ENCODE measurements around the gene SETSIP.

Gene SETSIP

DNA sequence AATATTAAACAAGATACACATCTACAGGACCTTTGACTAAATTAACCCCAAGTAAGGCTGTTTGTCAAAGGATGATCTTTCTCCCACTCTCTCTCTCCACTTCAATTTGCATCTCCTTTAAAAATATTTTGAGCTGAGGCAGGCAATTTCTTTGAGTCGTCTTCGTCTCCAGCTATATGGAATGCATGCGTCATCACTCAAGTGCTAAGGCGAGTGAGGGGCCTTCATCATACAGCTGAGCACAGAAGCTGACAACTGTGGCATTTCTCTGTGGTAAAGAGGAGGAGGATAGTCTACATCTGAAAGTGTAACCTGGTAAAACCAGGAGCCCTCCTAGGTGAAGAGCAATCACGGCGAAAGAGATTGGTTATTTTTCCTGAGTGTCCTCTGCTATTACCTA lies 37.8 kb downstream of the SETSIP start:
- no peak for TF ChIP-seq MZF1 (tag by site-specific recombination; IDR thresholded peaks at IDR 0.05; ENCODE audit: borderline replicate concordance)
- 0 out of 2 replicates have a peak, but pooled peaks have one; percentile 5 for TF ChIP-seq PRDM1 (tag by site-specific recombination; IDR thresholded peaks at IDR 0.05)
- TF ChIP-seq ZNF707 (tag by site-specific recombination; IDR thresholded peaks at IDR 0.05), result no peak
- ChIA-PET CTCF (no interaction called here), POLR2A (interaction anchor here (0.6 kb wide), 1 partner anchor 43 kb away, joined by 9 read pairs; no protein-coding TSS in a partner anchor)

GRCh38 chr1:92031281-92032110 lies 43.7 kb downstream of the SETSIP start:
- TF ChIP-seq ZNF24 (tag by site-specific recombination; IDR thresholded peaks at IDR 0.05) (no peak), ZNF555 (tag by site-specific recombination; conservative IDR thresholded peaks at IDR 0.05) (no peak), ZBTB17 (tag by site-specific recombination; IDR thresholded peaks at IDR 0.05) (peak; percentile 35; the same call in 1 of the 2 replicates), ZNF175 (tag by site-specific recombination; IDR thresholded peaks at IDR 0.05) (no peak), ZNF341 (tag by site-specific recombination; IDR thresholded peaks at IDR 0.05; ENCODE audit: low read depth) (0 out of 2 replicates have a peak, but pooled peaks have one; percentile 19), ZNF48 (tag by site-specific recombination; IDR thresholded peaks at IDR 0.05) (no peak)
- Histone ChIP-seq H3K36me3 (ENCODE audit: control insufficient read depth in 2 of 2, insufficient read depth in 1 of 2, low read length in 2 of 2) (no peaks in the 10 kb centered on the region; a peak in 1 of 3 replicates), H3K4me3 (ENCODE audit: low read depth, low read length) (no peak overlapping the region), H3K4me1 (ENCODE audit: control insufficient read depth, insufficient read depth, low read length) (peaks cover 10% of the 10 kb centered on the region), H3K27ac (ENCODE audit: extremely low read depth, low read depth, low read length) (peak overlapping the region; percentile 90), H3K9me3 (ENCODE audit: control insufficient read depth, insufficient read depth, low read depth, low read length) (no peaks in the 10 kb centered on the region)
- POLR2A ChIA-PET, result interaction anchor here (0.6 kb wide), 1 partner anchor 320 kb away, joined by 3 read pairs; no protein-coding TSS in a partner anchor
- CTCF ChIA-PET, result interaction anchor here (0.6 to 1.2 kb wide), 6 partner anchors 14 to 1310 kb away, joined by 3 to 4 read pairs (median 3); no protein-coding TSS in a partner anchor

More for the DNA sequence above, 37.8 kb downstream of the SETSIP start:
- no peaks in the 10 kb centered on the region for H3K9me3 ChIP-seq (ENCODE audit: control insufficient read depth, insufficient read depth, low read depth, low read length)
- no peak overlapping the region for H3K27ac ChIP-seq (ENCODE audit: extremely low read depth, low read depth, low read length)
- no peak overlapping the region for H3K4me3 ChIP-seq (ENCODE audit: low read depth, low read length)
- H3K36me3 ChIP-seq (ENCODE audit: control insufficient read depth in 2 of 2, insufficient read depth in 1 of 2, low read length in 2 of 2), result no peaks in the 10 kb centered on the region
- H3K4me1 ChIP-seq (ENCODE audit: control insufficient read depth, insufficient read depth, low read length), result no peaks in the 10 kb centered on the region

DNA sequence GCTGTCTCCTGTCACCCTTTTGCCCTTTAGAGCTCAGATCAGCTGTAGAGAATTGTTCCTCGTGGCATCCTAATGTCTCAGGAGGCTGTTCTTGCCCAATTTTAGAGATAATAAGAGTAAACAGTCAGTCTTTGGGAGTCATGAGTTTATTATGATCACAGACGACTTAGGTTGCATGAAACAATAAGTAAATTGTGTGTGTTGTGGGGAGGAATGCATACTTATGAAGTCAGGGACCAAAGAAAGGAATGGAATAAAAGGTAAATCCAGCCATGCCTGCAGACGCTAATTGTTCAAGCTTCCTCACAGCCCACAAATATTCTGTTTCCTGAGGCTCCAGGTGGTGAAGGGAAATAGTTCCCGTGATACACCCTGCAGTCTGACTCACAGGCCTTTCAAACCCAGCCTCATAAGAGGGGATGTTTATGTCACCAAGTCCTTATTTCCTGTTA lies 44.5 kb downstream of the SETSIP start:
- Histone ChIP-seq H3K4me1 (ENCODE audit: control insufficient read depth, insufficient read depth, low read length) (peaks cover 10% of the 10 kb centered on the region), H3K9me3 (ENCODE audit: control insufficient read depth, insufficient read depth, low read depth, low read length) (no peaks in the 10 kb centered on the region), H3K4me3 (ENCODE audit: low read depth, low read length) (peak overlapping the region; percentile 68), H3K36me3 (ENCODE audit: control insufficient read depth in 2 of 2, insufficient read depth in 1 of 2, low read length in 2 of 2) (no peaks in the 10 kb centered on the region; a peak in 1 of 3 replicates), H3K27ac (ENCODE audit: extremely low read depth, low read depth, low read length) (peak overlapping the region; percentile 90)
- ChIA-PET POLR2A (interaction anchor here (0.6 to 0.7 kb wide), 5 partner anchors 50 to 1066 kb away, joined by 3 to 4 read pairs (median 3); partner anchors contain the start of gene BTBD8), CTCF (interaction anchor here (0.6 to 1.5 kb wide), 7 partner anchors 15 to 1309 kb away, joined by 3 to 7 read pairs (median 3); partner anchors contain the start of gene TGFBR3)
- no peak for TF ChIP-seq ZNF202 (tag by site-specific recombination; IDR thresholded peaks at IDR 0.05; ENCODE audit: borderline replicate concordance)
- no peak for TF ChIP-seq ZNF548 (tag by site-specific recombination; IDR thresholded peaks at IDR 0.05)
- TF ChIP-seq ZNF639 (tag by site-specific recombination; IDR thresholded peaks at IDR 0.05), result no peak
- TF ChIP-seq ZNF501 (tag by site-specific recombination; IDR thresholded peaks at IDR 0.05), result no peak
- no peak for TF ChIP-seq ZNF544 (tag by site-specific recombination; IDR thresholded peaks at IDR 0.05)
- TF ChIP-seq ZSCAN18 (tag by site-specific recombination; IDR thresholded peaks at IDR 0.05), result no peak
- no peak for TF ChIP-seq ZNF2 (tag by site-specific recombination; IDR thresholded peaks at IDR 0.05)
- no peak for TF ChIP-seq PRDM4 (tag by site-specific recombination; IDR thresholded peaks at IDR 0.05)
- no peak for TF ChIP-seq RBAK (tag by site-specific recombination; IDR thresholded peaks at IDR 0.05)
- no peak for TF ChIP-seq HOXD13 (CRISPR knock-in tag; IDR thresholded peaks at IDR 0.05; ENCODE audit: borderline replicate concordance)
- TF ChIP-seq REST (tag by site-specific recombination; IDR thresholded peaks at IDR 0.05), result no peak
- TF ChIP-seq ZNF292 (tag by site-specific recombination; IDR thresholded peaks at IDR 0.05; ENCODE audit: borderline replicate concordance, low read depth), result no peak
